ENCODE measurements around the gene KANSL1L.

- TF ChIP-seq CTCF (IDR thresholded peaks at IDR 0.05) (no peak), CHD2 (IDR thresholded peaks at IDR 0.05; ENCODE audit: low read length, partially characterized antibody) (no peak), POLR2A (IDR thresholded peaks at IDR 0.05; ENCODE audit: low read length) (no peak), RAD21 (conservative IDR thresholded peaks at IDR 0.05 in 1 of 2, IDR thresholded peaks at IDR 0.05 in 1 of 2) (no peak), JUN (IDR thresholded peaks at IDR 0.05) (no peak), KDM5A (IDR thresholded peaks at IDR 0.05) (no peak), RFX5 (IDR thresholded peaks at IDR 0.05) (no peak), EP300 (IDR thresholded peaks at IDR 0.05) (no peak), FOSB (CRISPR knock-in tag; IDR thresholded peaks at IDR 0.05) (no peak), CEBPB (IDR thresholded peaks at IDR 0.05) (no peak), REST (IDR thresholded peaks at IDR 0.05) (no peak), MYC (IDR thresholded peaks at IDR 0.05; ENCODE audit: borderline replicate concordance, low read length) (no peak), NR3C1 (IDR thresholded peaks at IDR 0.05) (no peak), KDM1A (IDR thresholded peaks at IDR 0.05; ENCODE audit: low read depth) (no peak)
These were observed 1.6 kb downstream of the KANSL1L start for GRCh38 chr2:210169516-210170195.

Data from A549 (cell line).